Endodermal cell (in vitro differentiated cells): ENCODE measurements around the gene PLXNB3. TPM values are rescaled to one million over a fixed set of nuclear protein-coding genes. Genes with fewer than 3 reads are reported as not detected.

Experiments used
- DNase-seq: peaks from one replicate; pipeline ENCODE4 v3.0.0-alpha.2; 2017
- H3K27ac ChIP-seq: 2 replicates; pipeline ENCODE4 v1.5.1; 2013; ENCODE audit warnings: mild to moderate bottlenecking, low read depth, low read length, moderate library complexity
- H3K27me3 ChIP-seq: 2 replicates; pipeline ENCODE4 v1.6.1; 2013; ENCODE audit warnings: mild to moderate bottlenecking, low read length, moderate library complexity; ENCODE audit not compliant: insufficient read depth, control insufficient read depth, poor library complexity, severe bottlenecking
- H3K36me3 ChIP-seq: 2 replicates; pipeline ENCODE4 v1.7.0; 2013; ENCODE audit warnings: mild to moderate bottlenecking, low read length, moderate library complexity; ENCODE audit not compliant: control insufficient read depth, insufficient read depth
- H3K4me1 ChIP-seq: one replicate; pipeline ENCODE4 v1.7.0; 2013; ENCODE audit warnings: low read length; ENCODE audit not compliant: control insufficient read depth, insufficient read depth
- H3K4me3 ChIP-seq: 2 replicates; pipeline ENCODE4 v1.5.1; 2013; ENCODE audit warnings: mild to moderate bottlenecking, low read length, moderate library complexity
- H3K9ac ChIP-seq: 2 replicates; pipeline ENCODE4 v1.6.1; 2013; ENCODE audit warnings: mild to moderate bottlenecking, low read length, moderate library complexity; ENCODE audit not compliant: poor library complexity, severe bottlenecking; ENCODE audit errors: extremely low read depth
- H3K9me3 ChIP-seq: 2 replicates; pipeline ENCODE4 v1.6.1; 2013; ENCODE audit warnings: mild to moderate bottlenecking, low read length, moderate library complexity; ENCODE audit not compliant: control insufficient read depth
- H3K27ac Mint-ChIP-seq: 2 replicates; pipeline ENCODE4 v1.8.0; 2020; ENCODE audit warnings: mixed read lengths
- H3K27me3 Mint-ChIP-seq: 2 replicates; pipeline ENCODE4 v1.8.0; 2021; ENCODE audit warnings: mild to moderate bottlenecking, mixed read lengths; ENCODE audit not compliant: insufficient read depth
- H3K36me3 Mint-ChIP-seq: 2 replicates; pipeline ENCODE4 v1.8.0; 2020; ENCODE audit warnings: low read depth, mixed read lengths
- H3K4me1 Mint-ChIP-seq: 2 replicates; pipeline ENCODE4 v1.8.0; 2020; ENCODE audit warnings: mixed read lengths
- H3K4me3 Mint-ChIP-seq: 2 replicates; pipeline ENCODE4 v1.8.0; 2020; ENCODE audit warnings: mild to moderate bottlenecking, moderate library complexity, mixed read lengths
- H3K9me3 Mint-ChIP-seq: 2 replicates; pipeline ENCODE4 v1.8.0; 2020; ENCODE audit warnings: mild to moderate bottlenecking, mixed read lengths
- WGBS, 2 experiments: methylation state at CpG; one replicate each; pipeline versions ENCODE4 v1.1.5 to v1.1.7; 2013; ENCODE audit warnings: missing lambda C conversion rate in 2 of 2, mixed read lengths in 1 of 2; ENCODE audit not compliant: insufficient coverage in 1 of 2, insufficient read length in 1 of 2; 5-methylcytosine and 5-hydroxymethylcytosine counted together
- total RNA-seq, 2 donors: library from RNA; stranded (reverse); fragmentation: NEBNext Ultra II Directional in 1 of 2; extraction: Animal tissue kit (Norgen Biotek cat#: 25700) in 1 of 2; gene quantifications; 2 replicates in 1 of 2; 3 replicates in 1 of 2; pipeline ENCODE4 v1.2.1, GENCODE V29; 2021
- TF ChIP-seq, protein P1 (sequence below): fragments of 200-600 bp; sonication (generic); conservative IDR thresholded peaks from 2 replicates; pipeline ENCODE4 v1.5.0; 2021; ENCODE audit warnings: antibody characterized with exemption, mild to moderate bottlenecking

Gene PLXNB3
- total RNA-seq, 2 donors from 2014 or later, result 1.1 TPM

DNA sequence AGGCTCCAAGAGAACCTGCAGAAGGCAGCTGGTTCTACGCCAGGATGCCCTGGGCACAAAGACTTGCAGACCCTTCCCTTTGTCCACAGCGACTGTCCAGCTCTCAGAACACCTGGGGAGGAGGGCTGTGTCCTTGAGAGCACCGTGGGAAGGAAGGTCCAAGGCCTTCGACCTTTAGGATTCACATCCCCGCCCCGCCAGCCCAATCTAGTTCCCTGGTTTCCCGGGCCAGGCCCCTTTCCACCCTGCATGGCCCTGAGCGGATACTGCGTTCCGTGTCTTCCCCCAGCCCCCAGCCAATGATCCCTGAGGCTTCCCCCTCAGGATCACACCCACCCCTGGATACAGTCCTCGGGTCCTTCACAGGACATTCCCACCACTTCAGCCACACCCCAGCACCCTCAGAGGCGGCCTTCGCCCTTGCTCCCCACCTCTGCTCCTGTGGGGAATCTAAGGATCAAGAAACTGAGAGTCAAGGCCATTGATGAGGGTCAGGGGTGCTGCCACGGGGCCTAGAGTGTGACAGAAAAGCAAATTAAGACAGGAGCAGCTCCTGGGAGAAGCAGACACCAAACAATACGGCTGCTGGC, 30.3 kb upstream of the PLXNB3 start:
- Histone ChIP-seq H3K9ac (no peak overlapping the region), H3K4me3 (no peak overlapping the region), H3K9me3 (peaks cover 15% of the 10 kb centered on the region), H3K4me1 (no peaks in the 10 kb centered on the region), H3K27ac (no peak overlapping the region), H3K27me3 (no peaks in the 10 kb centered on the region), H3K36me3 (peaks cover 10% of the 10 kb centered on the region)
- Mint-ChIP-seq H3K4me1 (peaks cover 5% of the 10 kb centered on the region), H3K27ac (no peak overlapping the region), H3K9me3 (peaks cover 79% of the 10 kb centered on the region), H3K36me3 (peaks cover 36% of the 10 kb centered on the region), H3K27me3 (no peaks in the 10 kb centered on the region), H3K4me3 (no peak overlapping the region)
- no peak for DNase-seq
- TF ChIP-seq, protein P1, sequence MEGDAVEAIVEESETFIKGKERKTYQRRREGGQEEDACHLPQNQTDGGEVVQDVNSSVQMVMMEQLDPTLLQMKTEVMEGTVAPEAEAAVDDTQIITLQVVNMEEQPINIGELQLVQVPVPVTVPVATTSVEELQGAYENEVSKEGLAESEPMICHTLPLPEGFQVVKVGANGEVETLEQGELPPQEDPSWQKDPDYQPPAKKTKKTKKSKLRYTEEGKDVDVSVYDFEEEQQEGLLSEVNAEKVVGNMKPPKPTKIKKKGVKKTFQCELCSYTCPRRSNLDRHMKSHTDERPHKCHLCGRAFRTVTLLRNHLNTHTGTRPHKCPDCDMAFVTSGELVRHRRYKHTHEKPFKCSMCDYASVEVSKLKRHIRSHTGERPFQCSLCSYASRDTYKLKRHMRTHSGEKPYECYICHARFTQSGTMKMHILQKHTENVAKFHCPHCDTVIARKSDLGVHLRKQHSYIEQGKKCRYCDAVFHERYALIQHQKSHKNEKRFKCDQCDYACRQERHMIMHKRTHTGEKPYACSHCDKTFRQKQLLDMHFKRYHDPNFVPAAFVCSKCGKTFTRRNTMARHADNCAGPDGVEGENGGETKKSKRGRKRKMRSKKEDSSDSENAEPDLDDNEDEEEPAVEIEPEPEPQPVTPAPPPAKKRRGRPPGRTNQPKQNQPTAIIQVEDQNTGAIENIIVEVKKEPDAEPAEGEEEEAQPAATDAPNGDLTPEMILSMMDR, result no peak
- WGBS, 2 experiments, result 94 to 96% methylated on average over 3 to 14 of the region's 15 CpGs

DNA sequence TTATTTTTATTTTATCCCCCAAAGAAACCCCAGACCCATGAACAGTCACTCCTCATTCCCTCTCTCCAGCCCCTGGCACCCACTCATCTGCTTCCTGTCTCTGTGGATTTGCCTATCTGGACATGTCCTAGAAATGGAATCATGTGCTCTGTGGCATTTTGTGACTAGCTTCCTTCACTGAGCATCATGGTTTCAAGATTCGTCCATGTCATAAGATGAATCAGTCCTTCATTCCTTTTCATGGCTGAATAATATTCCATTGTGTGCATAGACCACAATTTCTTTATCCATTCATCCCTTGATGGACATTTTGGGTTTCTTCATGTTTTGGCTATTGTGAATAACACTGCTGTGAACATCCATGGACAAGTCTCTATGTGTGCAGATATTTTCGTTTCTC, 29.2 kb upstream of the PLXNB3 start:
- TF ChIP-seq, protein P1, result no peak
- Histone ChIP-seq H3K27ac (no peak overlapping the region), H3K9me3 (peaks cover 15% of the 10 kb centered on the region), H3K27me3 (no peaks in the 10 kb centered on the region), H3K36me3 (peaks cover 10% of the 10 kb centered on the region), H3K4me1 (no peaks in the 10 kb centered on the region), H3K4me3 (no peak overlapping the region), H3K9ac (no peak overlapping the region)
- H3K4me1 Mint-ChIP-seq, result peaks cover 5% of the 10 kb centered on the region
- no peaks in the 10 kb centered on the region for H3K27me3 Mint-ChIP-seq
- H3K4me3 Mint-ChIP-seq, result no peak overlapping the region
- peaks cover 29% of the 10 kb centered on the region for H3K36me3 Mint-ChIP-seq
- WGBS, 2 experiments, result 83 to 88% methylated on average over 2 of the region's 2 CpGs
- H3K27ac Mint-ChIP-seq, result no peak overlapping the region
- H3K9me3 Mint-ChIP-seq, result peaks cover 79% of the 10 kb centered on the region
- DNase-seq, result no peak

DNA sequence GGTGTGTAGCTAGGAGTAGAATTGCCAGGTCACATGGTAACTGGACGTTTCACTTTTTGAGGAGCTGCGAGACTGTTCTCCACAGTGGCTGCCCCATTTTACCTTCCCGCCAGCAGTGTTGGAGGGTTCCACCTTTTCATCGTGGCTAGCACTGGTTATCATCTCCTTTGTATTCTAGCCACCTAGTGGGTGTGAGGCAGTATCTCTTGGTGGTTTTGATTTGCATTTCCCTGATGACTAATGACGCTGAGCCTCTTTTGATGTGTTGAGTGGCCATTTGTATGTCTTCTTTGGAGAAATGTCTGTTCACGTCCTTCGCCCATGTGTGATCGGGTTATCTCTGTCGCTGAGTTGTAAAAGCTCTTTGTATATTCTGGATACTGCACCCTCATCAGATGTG, 28.8 kb upstream of the PLXNB3 start:
- 58 to 72% methylated on average over 6 to 8 of the region's 9 CpGs for WGBS, 2 experiments
- Histone ChIP-seq H3K4me1 (no peaks in the 10 kb centered on the region), H3K27me3 (no peaks in the 10 kb centered on the region), H3K36me3 (peaks cover 10% of the 10 kb centered on the region), H3K9me3 (peaks cover 15% of the 10 kb centered on the region), H3K4me3 (no peak overlapping the region), H3K27ac (no peak overlapping the region), H3K9ac (no peak overlapping the region)
- peaks cover 29% of the 10 kb centered on the region for H3K36me3 Mint-ChIP-seq
- no peaks in the 10 kb centered on the region for H3K27me3 Mint-ChIP-seq
- H3K4me3 Mint-ChIP-seq, result no peak overlapping the region
- TF ChIP-seq, protein P1, result peak; percentile 53
- H3K4me1 Mint-ChIP-seq, result peaks cover 5% of the 10 kb centered on the region
- peaks cover 80% of the 10 kb centered on the region for H3K9me3 Mint-ChIP-seq
- DNase-seq, result no peak
- H3K27ac Mint-ChIP-seq, result no peak overlapping the region
